HEK293 (cell line): ENCODE results near the gene KMT2D.

Experiments
- CTCF ChIA-PET: fragments of 350-600 bp; formaldehyde crosslinking; extraction: SDS; loops from one replicate; lab custom pipeline; 2021; ENCODE audit warnings: antibody characterized with exemption; lab: Yijun Ruan, JAX
- POLR2A ChIA-PET: fragments of 300-600 bp; formaldehyde crosslinking; extraction: SDS; loops from one replicate; lab custom pipeline; 2020; ENCODE audit warnings: antibody characterized with exemption, inconsistent platforms; lab: Yijun Ruan, JAX
- H3K27ac ChIP-seq: fragments of 200-500 bp; sonication (Bioruptor generic); 2 replicates; pipeline ENCODE4 v1.5.1; 2014; ENCODE audit warnings: low read depth, low read length, control low read depth, inconsistent platforms; ENCODE audit errors: extremely low read depth
- H3K36me3 ChIP-seq, 2 experiments: fragments of 200-500 bp in 1 of 2; sonication (Bioruptor generic) in 1 of 2; 1 replicate in 1 of 2; 2 replicates in 1 of 2; pipeline ENCODE4 v1.5.1; 2014 to 2017; ENCODE audit warnings: inconsistent platforms in 2 of 2, low read length in 2 of 2; ENCODE audit not compliant: control insufficient read depth in 2 of 2, insufficient read depth in 1 of 2
- H3K4me1 ChIP-seq: fragments of 200-500 bp; sonication (Bioruptor generic); 2 replicates; pipeline ENCODE4 v1.5.1; 2014; ENCODE audit warnings: mild to moderate bottlenecking, low read length, inconsistent platforms; ENCODE audit not compliant: control insufficient read depth, insufficient read depth
- H3K4me3 ChIP-seq: 2 replicates; pipeline ENCODE4 v1.5.1; 2011; ENCODE audit warnings: low read depth, mild to moderate bottlenecking, control low read depth, low read length, moderate library complexity
- H3K9me3 ChIP-seq: fragments of 200-500 bp; sonication (Bioruptor generic); 2 replicates; pipeline ENCODE4 v1.5.1; 2014; ENCODE audit warnings: low read depth, low read length, inconsistent platforms; ENCODE audit not compliant: control insufficient read depth, insufficient read depth
- EGR2 ChIP-seq: fragments of 450-650 bp; formaldehyde crosslinking; IDR thresholded peaks from 2 replicates; pipeline ENCODE4 v1.5.1; 2016; ENCODE audit warnings: low read depth, missing biosample characterization, missing genetic modification characterization
- FEZF1 ChIP-seq: fragments of 450-650 bp; formaldehyde crosslinking; IDR thresholded peaks from 2 replicates; pipeline ENCODE4 v1.5.1; 2016; ENCODE audit warnings: missing biosample characterization, missing genetic modification characterization
- PRDM1 ChIP-seq: fragments of 450-650 bp; formaldehyde crosslinking; IDR thresholded peaks from 2 replicates; pipeline ENCODE4; 2016; ENCODE audit warnings: missing biosample characterization, missing genetic modification characterization
- TRIM28 ChIP-seq: IDR thresholded peaks from 2 replicates; pipeline ENCODE4 v1.6.1; 2011; ENCODE audit warnings: low read length, control low read depth, borderline replicate concordance
- YY1 ChIP-seq: fragments of 450-650 bp; formaldehyde crosslinking; IDR thresholded peaks from 2 replicates; pipeline ENCODE4 v1.5.1; 2018; ENCODE audit warnings: missing biosample characterization, missing genetic modification characterization
- ZBTB7A ChIP-seq: fragments of 450-650 bp; formaldehyde crosslinking; IDR thresholded peaks from 2 replicates; pipeline ENCODE4 v1.5.1; 2016; ENCODE audit warnings: low read depth, missing biosample characterization, missing genetic modification characterization
- ZFP3 ChIP-seq: fragments of 450-650 bp; formaldehyde crosslinking; IDR thresholded peaks from 2 replicates; pipeline ENCODE4 v1.5.1; 2016; ENCODE audit warnings: low read depth, missing biosample characterization, missing genetic modification characterization
- ZNF114 ChIP-seq: fragments of 450-650 bp; formaldehyde crosslinking; IDR thresholded peaks from 2 replicates; pipeline ENCODE4 v1.5.0; 2017; ENCODE audit warnings: missing biosample characterization, missing genetic modification characterization
- ZNF184 ChIP-seq: fragments of 450-650 bp; IDR thresholded peaks from 2 replicates; pipeline ENCODE4 v1.5.1; 2018; ENCODE audit warnings: missing biosample characterization, mild to moderate bottlenecking, missing genetic modification characterization
- ZNF202 ChIP-seq: fragments of 450-650 bp; formaldehyde crosslinking; IDR thresholded peaks from 2 replicates; pipeline ENCODE4 v1.5.1; 2016; ENCODE audit warnings: missing biosample characterization, missing genetic modification characterization, borderline replicate concordance
- ZNF211 ChIP-seq: fragments of 450-650 bp; formaldehyde crosslinking; IDR thresholded peaks from 2 replicates; pipeline ENCODE4 v1.5.1; 2016; ENCODE audit warnings: low read depth, missing biosample characterization, missing genetic modification characterization
- ZNF24 ChIP-seq: fragments of 450-650 bp; formaldehyde crosslinking; IDR thresholded peaks from 2 replicates; pipeline ENCODE4 v1.5.1; 2016; ENCODE audit warnings: missing biosample characterization, missing genetic modification characterization
- ZNF248 ChIP-seq: fragments of 450-650 bp; formaldehyde crosslinking; IDR thresholded peaks from 2 replicates; pipeline ENCODE4 v1.5.1; 2017; ENCODE audit warnings: missing biosample characterization, missing genetic modification characterization
- ZNF292 ChIP-seq: fragments of 450-650 bp; formaldehyde crosslinking; IDR thresholded peaks from 2 replicates; pipeline ENCODE4 v1.5.1; 2016; ENCODE audit warnings: low read depth, missing biosample characterization, missing genetic modification characterization, borderline replicate concordance
- ZNF341 ChIP-seq: fragments of 450-650 bp; formaldehyde crosslinking; IDR thresholded peaks from 2 replicates; pipeline ENCODE4; 2016; ENCODE audit warnings: low read depth, missing biosample characterization, missing genetic modification characterization
- ZNF350 ChIP-seq: fragments of 450-650 bp; formaldehyde crosslinking; IDR thresholded peaks from 2 replicates; pipeline ENCODE4 v1.5.0; 2017; ENCODE audit warnings: missing biosample characterization, mild to moderate bottlenecking, missing genetic modification characterization
- ZNF426 ChIP-seq: fragments of 450-650 bp; formaldehyde crosslinking; IDR thresholded peaks from 2 replicates; pipeline ENCODE4 v1.5.1; 2017; ENCODE audit warnings: missing biosample characterization, missing genetic modification characterization, mild to moderate bottlenecking, inconsistent platforms, moderate library complexity
- ZNF530 ChIP-seq: fragments of 450-650 bp; formaldehyde crosslinking; IDR thresholded peaks from 2 replicates; pipeline ENCODE4 v1.5.1; 2016; ENCODE audit warnings: low read depth, missing biosample characterization, missing genetic modification characterization
- ZNF555 ChIP-seq: fragments of 450-650 bp; formaldehyde crosslinking; conservative IDR thresholded peaks from 2 replicates; pipeline ENCODE4 v1.5.1; 2017; ENCODE audit warnings: missing biosample characterization, mild to moderate bottlenecking, missing genetic modification characterization, inconsistent platforms
- ZNF654 ChIP-seq: fragments of 450-650 bp; formaldehyde crosslinking; IDR thresholded peaks from 2 replicates; pipeline ENCODE4 v1.5.1; 2016; ENCODE audit warnings: low read depth, missing biosample characterization, missing genetic modification characterization
- ZNF660 ChIP-seq: fragments of 450-650 bp; IDR thresholded peaks from 2 replicates; pipeline ENCODE4 v1.5.1; 2018; ENCODE audit warnings: missing biosample characterization, mild to moderate bottlenecking, missing genetic modification characterization
- ZNF837 ChIP-seq: fragments of 450-650 bp; formaldehyde crosslinking; IDR thresholded peaks from 2 replicates; pipeline ENCODE4 v1.5.1; 2016; ENCODE audit warnings: missing biosample characterization, missing genetic modification characterization
- ZNF843 ChIP-seq: fragments of 450-650 bp; formaldehyde crosslinking; IDR thresholded peaks from 2 replicates; pipeline ENCODE4 v1.5.1; 2016; ENCODE audit warnings: missing biosample characterization, missing genetic modification characterization
- TF ChIP-seq, protein P1 (sequence below): fragments of 450-650 bp; formaldehyde crosslinking; IDR thresholded peaks from 2 replicates; pipeline ENCODE4 v1.5.1; 2017; ENCODE audit warnings: missing biosample characterization, missing genetic modification characterization
- TF ChIP-seq, protein P2 (sequence below): fragments of 450-650 bp; formaldehyde crosslinking; IDR thresholded peaks from 2 replicates; pipeline ENCODE4 v1.5.1; 2016; ENCODE audit warnings: missing biosample characterization, missing genetic modification characterization
- TF ChIP-seq, protein P3 (sequence below): fragments of 450-650 bp; formaldehyde crosslinking; optimal IDR thresholded peaks from 2 replicates; pipeline ENCODE3; 2016; ENCODE audit warnings: missing biosample characterization, mild to moderate bottlenecking, missing genetic modification characterization

KMT2D gene

DNA sequence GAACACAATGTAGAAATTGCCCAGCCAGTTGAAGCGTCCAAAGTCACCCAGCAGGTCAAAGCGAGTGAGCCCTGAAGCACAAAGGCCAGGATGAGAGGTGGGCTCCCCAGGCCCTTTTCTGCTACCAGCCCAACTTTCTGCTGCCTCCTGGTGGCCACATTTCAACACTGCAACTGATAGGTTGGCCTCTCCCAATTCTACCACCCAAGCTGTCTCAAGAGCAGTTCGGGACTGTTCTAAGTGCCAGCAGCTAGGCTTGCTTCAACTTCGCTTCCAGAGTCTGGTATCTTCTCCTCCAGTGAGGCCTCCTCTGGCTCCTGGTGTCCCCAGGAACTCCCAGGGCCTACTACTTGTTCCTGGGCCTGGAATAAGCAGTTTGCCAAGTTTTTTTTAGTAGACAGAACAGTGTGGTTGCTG, 37.4 kb upstream of the KMT2D start:
- H3K9me3 ChIP-seq = no peaks in the 10 kb centered on the region
- no peaks in the 10 kb centered on the region for H3K4me1 ChIP-seq
- no peak overlapping the region for H3K4me3 ChIP-seq
- peaks cover 14 to 74% of the 10 kb centered on the region in 2 experiments; a peak in 2 of 3 replicates for H3K36me3 ChIP-seq
- TF ChIP-seq ZNF837 (tag by site-specific recombination) (no peak), ZNF530 (tag by site-specific recombination) (no peak), ZNF660 (tag by site-specific recombination) (no peak), ZNF184 (no peak), TRIM28 (peak; percentile 31; the same call in 1 of the 2 replicates), YY1 (tag by site-specific recombination) (no peak), ZNF843 (no peak), ZNF202 (tag by site-specific recombination) (no peak), ZBTB7A (no peak), ZNF292 (no peak), ZNF248 (tag by site-specific recombination) (no peak), ZNF211 (tag by site-specific recombination) (no peak), ZNF24 (no peak), FEZF1 (tag by site-specific recombination) (no peak), ZNF426 (tag by site-specific recombination) (no peak), ZFP3 (no peak), PRDM1 (no peak), ZNF654 (tag by site-specific recombination) (peak; percentile 45), ZNF114 (tag by site-specific recombination) (no peak), ZNF350 (no peak), ZNF341 (no peak), EGR2 (tag by site-specific recombination) (no peak), ZNF555 (tag by site-specific recombination) (no peak)
- TF ChIP-seq, protein P1, sequence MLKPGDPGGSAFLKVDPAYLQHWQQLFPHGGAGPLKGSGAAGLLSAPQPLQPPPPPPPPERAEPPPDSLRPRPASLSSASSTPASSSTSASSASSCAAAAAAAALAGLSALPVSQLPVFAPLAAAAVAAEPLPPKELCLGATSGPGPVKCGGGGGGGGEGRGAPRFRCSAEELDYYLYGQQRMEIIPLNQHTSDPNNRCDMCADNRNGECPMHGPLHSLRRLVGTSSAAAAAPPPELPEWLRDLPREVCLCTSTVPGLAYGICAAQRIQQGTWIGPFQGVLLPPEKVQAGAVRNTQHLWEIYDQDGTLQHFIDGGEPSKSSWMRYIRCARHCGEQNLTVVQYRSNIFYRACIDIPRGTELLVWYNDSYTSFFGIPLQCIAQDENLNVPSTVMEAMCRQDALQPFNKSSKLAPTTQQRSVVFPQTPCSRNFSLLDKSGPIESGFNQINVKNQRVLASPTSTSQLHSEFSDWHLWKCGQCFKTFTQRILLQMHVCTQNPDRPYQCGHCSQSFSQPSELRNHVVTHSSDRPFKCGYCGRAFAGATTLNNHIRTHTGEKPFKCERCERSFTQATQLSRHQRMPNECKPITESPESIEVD (tag by site-specific recombination) = no peak
- TF ChIP-seq, protein P2, sequence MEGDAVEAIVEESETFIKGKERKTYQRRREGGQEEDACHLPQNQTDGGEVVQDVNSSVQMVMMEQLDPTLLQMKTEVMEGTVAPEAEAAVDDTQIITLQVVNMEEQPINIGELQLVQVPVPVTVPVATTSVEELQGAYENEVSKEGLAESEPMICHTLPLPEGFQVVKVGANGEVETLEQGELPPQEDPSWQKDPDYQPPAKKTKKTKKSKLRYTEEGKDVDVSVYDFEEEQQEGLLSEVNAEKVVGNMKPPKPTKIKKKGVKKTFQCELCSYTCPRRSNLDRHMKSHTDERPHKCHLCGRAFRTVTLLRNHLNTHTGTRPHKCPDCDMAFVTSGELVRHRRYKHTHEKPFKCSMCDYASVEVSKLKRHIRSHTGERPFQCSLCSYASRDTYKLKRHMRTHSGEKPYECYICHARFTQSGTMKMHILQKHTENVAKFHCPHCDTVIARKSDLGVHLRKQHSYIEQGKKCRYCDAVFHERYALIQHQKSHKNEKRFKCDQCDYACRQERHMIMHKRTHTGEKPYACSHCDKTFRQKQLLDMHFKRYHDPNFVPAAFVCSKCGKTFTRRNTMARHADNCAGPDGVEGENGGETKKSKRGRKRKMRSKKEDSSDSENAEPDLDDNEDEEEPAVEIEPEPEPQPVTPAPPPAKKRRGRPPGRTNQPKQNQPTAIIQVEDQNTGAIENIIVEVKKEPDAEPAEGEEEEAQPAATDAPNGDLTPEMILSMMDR (tag by site-specific recombination) = peak; percentile 67
- TF ChIP-seq, protein P3, sequence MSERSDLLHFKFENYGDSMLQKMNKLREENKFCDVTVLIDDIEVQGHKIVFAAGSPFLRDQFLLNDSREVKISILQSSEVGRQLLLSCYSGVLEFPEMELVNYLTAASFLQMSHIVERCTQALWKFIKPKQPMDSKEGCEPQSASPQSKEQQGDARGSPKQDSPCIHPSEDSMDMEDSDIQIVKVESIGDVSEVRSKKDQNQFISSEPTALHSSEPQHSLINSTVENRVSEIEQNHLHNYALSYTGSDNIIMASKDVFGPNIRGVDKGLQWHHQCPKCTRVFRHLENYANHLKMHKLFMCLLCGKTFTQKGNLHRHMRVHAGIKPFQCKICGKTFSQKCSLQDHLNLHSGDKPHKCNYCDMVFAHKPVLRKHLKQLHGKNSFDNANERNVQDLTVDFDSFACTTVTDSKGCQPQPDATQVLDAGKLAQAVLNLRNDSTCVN = peak; percentile 9
- POLR2A ChIA-PET = interaction anchor here (0.7 to 3.1 kb wide), 4 partner anchors 10 to 190 kb away, joined by 3 to 16 read pairs (median 7); partner anchors contain the start of gene TUBA1B
- CTCF ChIA-PET = interaction anchor here (0.6 to 7.5 kb wide), 26 partner anchors 8 to 1199 kb away, joined by 3 to 118 read pairs (median 4); partner anchors contain the start of genes LMBR1L, PRPH and RHEBL1
- H3K27ac ChIP-seq = no peak overlapping the region
